ENCODE measurements around the gene NFU1. TPM values are rescaled to one million over a fixed set of nuclear protein-coding genes. Genes with fewer than 3 reads are reported as not detected.
"Not testable (repeated sequence)": the region's sequence is repeated elsewhere in the genome, so short reads cannot be mapped to it uniquely, and the experiment has no call there.

Gene NFU1
- total and polyA plus RNA-seq, 2 of the 8 experiments (the other 6 are each of a cell fraction or from before 2014, with no cell fraction given), result 18.4 to 45.5 TPM

GRCh38 chr2:69439499-69439898, 2.3 kb upstream of the NFU1 start:
- H4K5ac ChIP-seq (ENCODE audit: insufficient read length, low read depth, low read length); DNase-seq (ENCODE audit: low read depth in 1 of 2, low spot score in 2 of 2); H3K4me1 ChIP-seq (replicated peaks in 1 of 4; ENCODE audit: control insufficient read depth in 3 of 4, insufficient read depth in 4 of 4, low read length in 3 of 4); H3K14ac ChIP-seq (ENCODE audit: insufficient read length); H3K4me2 ChIP-seq (ENCODE audit: insufficient read depth in 1 of 2, low read depth in 2 of 2, low read length in 2 of 2); H2BK120ac ChIP-seq (replicated peaks; ENCODE audit: low read depth, low read length); H2AK5ac ChIP-seq (ENCODE audit: low read depth, low read length); H3K4me3 ChIP-seq (ENCODE audit: extremely low read depth in 1 of 4, insufficient read depth in 2 of 4, low read depth in 3 of 4, low read length in 4 of 4); H2BK20ac ChIP-seq (ENCODE audit: low read length); H4K8ac ChIP-seq (ENCODE audit: extremely low read depth, insufficient read depth, low read length); H3K56ac ChIP-seq (replicated peaks; ENCODE audit: insufficient read length, low read depth, low read length); H2BK12ac ChIP-seq (ENCODE audit: low read depth, low read length); H3K23ac ChIP-seq (ENCODE audit: insufficient read length); H3K36me3 ChIP-seq (ENCODE audit: control insufficient read depth in 2 of 4, insufficient read depth in 4 of 4, low read length in 3 of 4); H2BK15ac ChIP-seq (ENCODE audit: low read length); H3K9me3 ChIP-seq (ENCODE audit: insufficient read depth in 2 of 2, low read depth in 1 of 2, low read length in 1 of 2); H3K79me1 ChIP-seq (ENCODE audit: low read depth, low read length); H2BK5ac ChIP-seq (ENCODE audit: low read depth, low read length); H4K20me1 ChIP-seq (replicated peaks in 1 of 2; ENCODE audit: control insufficient read depth in 1 of 2, insufficient read depth in 2 of 2, low read length in 2 of 2); H2AFZ ChIP-seq (ENCODE audit: low read length); H3K27ac ChIP-seq (ENCODE audit: low read depth, low read length); H3K23me2 ChIP-seq (ENCODE audit: low read depth, low read length); H3K18ac ChIP-seq (ENCODE audit: extremely low read depth, low read length); H3K27me3 ChIP-seq (replicated peaks in 1 of 4; ENCODE audit: control insufficient read depth in 3 of 4, extremely low read depth in 1 of 4, insufficient read depth in 3 of 4, low read length in 3 of 4); H3K4ac ChIP-seq (replicated peaks; ENCODE audit: insufficient read length, low read depth, low read length); H4K91ac ChIP-seq (replicated peaks; ENCODE audit: insufficient read length, low read length); FAIRE-seq; H3K9ac ChIP-seq (replicated peaks in 1 of 4; ENCODE audit: extremely low read depth in 1 of 4, low read depth in 3 of 4, low read length in 3 of 4): not testable (repeated sequence)
- TF ChIP-seq SP1 (IDR thresholded peaks at IDR 0.05; ENCODE audit: low read depth, low read length), result 0 out of 2 replicates have a peak, but pooled peaks have one; percentile 13
- H3K79me2 ChIP-seq (ENCODE audit: control insufficient read depth in 1 of 2, insufficient read depth in 2 of 2, low read length in 2 of 2), result peaks cover 0 to 10% of the 10 kb centered on the region in 2 experiments; a peak in 2 of 4 replicates
- 100% methylated on average over 2 of the region's 2 CpGs; no CpG with 5 or more reads in 1 of the 2 experiments for WGBS, 2 experiments (ENCODE audit: extremely low coverage in 1 of 2, insufficient coverage in 1 of 2, insufficient read length in 1 of 2, insufficient replicate concordance in 2 of 2, low coverage in 1 of 2, low lambda C conversion rate in 2 of 2, missing lambda C conversion rate in 1 of 2)
- POLR2A ChIA-PET (ENCODE audit: partially characterized antibody), result interaction anchor here (0.8 kb wide), 1 partner anchor 11 kb away, joined by 3 read pairs; no protein-coding TSS in a partner anchor
- CTCF ChIA-PET (ENCODE audit: partially characterized antibody), result interaction anchor here (0.6 to 1.0 kb wide), 2 partner anchors 47 to 96 kb away, joined by 3 read pairs; no protein-coding TSS in a partner anchor
